Esophagus muscularis mucosa (tissue), 4 donors: ENCODE measurements around the gene EME1. TPM values are rescaled to one million over a fixed set of nuclear protein-coding genes. Genes with fewer than 3 reads are reported as not detected.
A peak's percentile ranks its signal among the peaks of the same experiment; 100 is the strongest.
"Not testable (repeated sequence)": the region's sequence is repeated elsewhere in the genome, so short reads cannot be mapped to it uniquely, and the experiment has no call there.

Experiments
- DNase-seq: peaks from one replicate; pipeline ENCODE4 v3.0.0-alpha.2; 2017; ENCODE audit errors: extremely low spot score
- H3K27ac ChIP-seq, 4 donors: fragments of 200-600 bp; sonication (generic); replicated peaks in 1 of 4; 1 replicate in 3 of 4; 2 replicates in 1 of 4; pipeline ENCODE4 v1.5.1; 2016 to 2019; ENCODE audit warnings: mild to moderate bottlenecking in 1 of 4
- H3K27me3 ChIP-seq, 4 donors: fragments of 200-600 bp; sonication (generic); one replicate each; pipeline versions ENCODE4 v1.5.1 to v1.6.0; 2016 to 2019
- H3K36me3 ChIP-seq, 4 donors: fragments of 200-600 bp; sonication (generic); one replicate each; pipeline ENCODE4 v1.5.1; 2016 to 2019
- H3K4me1 ChIP-seq, 4 donors: fragments of 200-600 bp; sonication (generic); one replicate each; pipeline ENCODE4 v1.5.1; 2016 to 2019
- H3K4me3 ChIP-seq, 4 donors: fragments of 200-600 bp; sonication (generic); 1 replicate in 2 of 4; 2 replicates in 2 of 4; pipeline ENCODE4 v1.5.1; 2016 to 2019; ENCODE audit warnings: mild to moderate bottlenecking in 4 of 4, moderate library complexity in 1 of 4
- H3K9me3 ChIP-seq, 4 donors: fragments of 200-600 bp; sonication (generic); 1 replicate in 3 of 4; 2 replicates in 1 of 4; pipeline ENCODE4 v1.5.1; 2016 to 2019
- EP300 ChIP-seq: sonication (generic); formaldehyde crosslinking; IDR thresholded peaks from one replicate; pipeline ENCODE4 v1.6.1; 2017; ENCODE audit warnings: antibody characterized with exemption
- POLR2A ChIP-seq: fragments of 450-650 bp; IDR thresholded peaks from one replicate; pipeline ENCODE4 v1.6.1; 2017; ENCODE audit warnings: antibody characterized with exemption, moderate library complexity, mild to moderate bottlenecking, low read depth
- POLR2AphosphoS5 ChIP-seq, 2 donors: sonication (generic); formaldehyde crosslinking; IDR thresholded peaks; one replicate each; pipeline ENCODE4 v1.6.1; 2017; ENCODE audit warnings: antibody characterized with exemption in 2 of 2
- WGBS: methylation state at CpG from one replicate; pipeline ENCODE4 v1.1.5; 2018; 5-methylcytosine and 5-hydroxymethylcytosine counted together
- intact Hi-C: fragments of 100-400 bp; cut with DNase I; formaldehyde crosslinking; loops from one replicate; pipeline ENCODE4 v1.15.1; 2023
- total RNA-seq, 4 donors: library from RNA; depleted of rRNA; stranded (reverse); fragments of >200 nt; gene quantifications; one replicate each; pipeline versions ENCODE4 v1.1.0 to v1.2.1, GENCODE V29; 2016
- TF ChIP-seq, protein P1 (sequence below), 3 experiments: fragments of 200-600 bp in 2 of 3; fragments of 450-650 bp in 1 of 3; sonication (generic) in 2 of 3; IDR thresholded peaks; one replicate each; pipeline ENCODE4 v1.5.1; 2017 to 2019; ENCODE audit warnings: antibody characterized with exemption in 3 of 3, mild to moderate bottlenecking in 2 of 3, moderate library complexity in 1 of 3

Gene EME1
- total RNA-seq, 4 donors from 2014 or later: not detected

- no peaks in the 10 kb centered on the region for H3K27me3 ChIP-seq
- DNase-seq: no peak
- no peak for TF ChIP-seq POLR2AphosphoS5 (IDR thresholded peaks at IDR 0.05)
- TF ChIP-seq EP300: no peak
- intact Hi-C loops: no loop called here
- no peak overlapping the region for H3K27ac ChIP-seq
- H3K4me3 ChIP-seq: no peak overlapping the region
- H3K9me3 ChIP-seq: no peaks in the 10 kb centered on the region
- H3K36me3 ChIP-seq: peaks cover 50 to 66% (median 64%) of the 10 kb centered on the region in 4 donors
- WGBS: 87% methylated on average over 5 of the region's 5 CpGs
- peaks cover 19 to 36% (median 30%) of the 10 kb centered on the region in 4 donors for H3K4me1 ChIP-seq
Observed at GRCh38 chr17:50393700-50394099, 20.7 kb downstream of the EME1 start.

DNA sequence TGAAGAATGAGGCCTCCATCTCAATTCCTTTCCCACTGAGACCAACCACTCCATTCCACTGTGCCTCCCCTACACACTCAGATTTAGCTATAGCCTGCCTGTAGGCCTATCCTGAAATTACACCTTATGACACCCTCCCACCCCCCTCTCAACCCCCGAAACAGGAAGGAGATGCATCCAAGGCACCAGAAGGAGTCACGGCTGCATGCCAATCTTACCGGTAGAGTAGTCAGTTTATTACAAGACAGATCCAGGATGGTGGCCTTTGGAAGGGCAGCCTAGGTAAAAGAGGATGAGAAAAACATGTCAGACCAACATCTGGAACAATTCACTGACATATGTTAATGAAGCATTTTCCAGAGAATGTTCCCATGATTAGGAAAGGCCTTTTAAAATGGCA lies 21.7 kb downstream of the EME1 start:
- H3K9me3 ChIP-seq: no peaks in the 10 kb centered on the region
- 21% methylated on average over 3 of the region's 3 CpGs for WGBS
- DNase-seq: no peak
- no peak for TF ChIP-seq POLR2AphosphoS5 (IDR thresholded peaks at IDR 0.05)
- TF ChIP-seq, protein P1, sequence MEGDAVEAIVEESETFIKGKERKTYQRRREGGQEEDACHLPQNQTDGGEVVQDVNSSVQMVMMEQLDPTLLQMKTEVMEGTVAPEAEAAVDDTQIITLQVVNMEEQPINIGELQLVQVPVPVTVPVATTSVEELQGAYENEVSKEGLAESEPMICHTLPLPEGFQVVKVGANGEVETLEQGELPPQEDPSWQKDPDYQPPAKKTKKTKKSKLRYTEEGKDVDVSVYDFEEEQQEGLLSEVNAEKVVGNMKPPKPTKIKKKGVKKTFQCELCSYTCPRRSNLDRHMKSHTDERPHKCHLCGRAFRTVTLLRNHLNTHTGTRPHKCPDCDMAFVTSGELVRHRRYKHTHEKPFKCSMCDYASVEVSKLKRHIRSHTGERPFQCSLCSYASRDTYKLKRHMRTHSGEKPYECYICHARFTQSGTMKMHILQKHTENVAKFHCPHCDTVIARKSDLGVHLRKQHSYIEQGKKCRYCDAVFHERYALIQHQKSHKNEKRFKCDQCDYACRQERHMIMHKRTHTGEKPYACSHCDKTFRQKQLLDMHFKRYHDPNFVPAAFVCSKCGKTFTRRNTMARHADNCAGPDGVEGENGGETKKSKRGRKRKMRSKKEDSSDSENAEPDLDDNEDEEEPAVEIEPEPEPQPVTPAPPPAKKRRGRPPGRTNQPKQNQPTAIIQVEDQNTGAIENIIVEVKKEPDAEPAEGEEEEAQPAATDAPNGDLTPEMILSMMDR (IDR thresholded peaks at IDR 0.05): no peak
- no peak for TF ChIP-seq EP300
- no peak for TF ChIP-seq POLR2A
- H3K27me3 ChIP-seq: no peaks in the 10 kb centered on the region
- intact Hi-C loops: no loop called here
- no peak overlapping the region for H3K27ac ChIP-seq
- peaks cover 19 to 36% (median 30%) of the 10 kb centered on the region in 4 donors for H3K4me1 ChIP-seq
- no peak overlapping the region for H3K4me3 ChIP-seq
- H3K36me3 ChIP-seq: peaks cover 45 to 56% (median 54%) of the 10 kb centered on the region in 4 donors

GRCh38 chr17:50396261-50397110 lies 23.5 kb downstream of the EME1 start:
- no peaks in the 10 kb centered on the region for H3K27me3 ChIP-seq
- H3K9me3 ChIP-seq: no peaks in the 10 kb centered on the region
- H3K4me3 ChIP-seq: peak overlapping the region; percentile 81 to 87 (median 84)
- no peak for DNase-seq
- peaks cover 31 to 40% (median 37%) of the 10 kb centered on the region in 4 donors for H3K36me3 ChIP-seq
- 4% methylated on average over 29 of the region's 30 CpGs for WGBS
- peaks cover 19 to 36% (median 30%) of the 10 kb centered on the region in 4 donors for H3K4me1 ChIP-seq
- H3K27ac ChIP-seq: peak overlapping the region; percentile 74 to 86 (median 82)
- intact Hi-C loops: no loop called here
- TF ChIP-seq EP300 (no peak), POLR2AphosphoS5 (IDR thresholded peaks at IDR 0.05) (no peak)
- TF ChIP-seq, protein P1 (IDR thresholded peaks at IDR 0.05): no peak

- TF ChIP-seq, protein P1 (IDR thresholded peaks at IDR 0.05): peak in 2 of 3 experiments; percentile 98
- TF ChIP-seq EP300 (no peak), POLR2A (peak; percentile 72), POLR2AphosphoS5 (IDR thresholded peaks at IDR 0.05) (peak; percentile 95 to 96)
- DNase-seq: peak; percentile 97
Observed at GRCh38 chr17:50397111-50397918, 24.3 kb downstream of the EME1 start, which contains the start of gene LRRC59. TSS of gene LRRC59 (minus strand) at chr17:50397523. CDS start at chr17:50397317, 206 bp downstream.

GRCh38 chr17:50397919-50398285 lies 24.9 kb downstream of the EME1 start:
- H3K27me3 ChIP-seq: no peaks in the 10 kb centered on the region
- WGBS: 53% methylated on average over 9 of the region's 9 CpGs
- peak overlapping the region in 2 of 4 donors; percentile 74 to 86 for H3K27ac ChIP-seq
- intact Hi-C loops: no loop called here
- no peaks in the 10 kb centered on the region for H3K9me3 ChIP-seq
- peak overlapping the region; percentile 81 to 87 (median 84) for H3K4me3 ChIP-seq
- DNase-seq: no peak
- TF ChIP-seq, protein P1 (IDR thresholded peaks at IDR 0.05): no peak
- TF ChIP-seq POLR2A (no peak), EP300 (no peak), POLR2AphosphoS5 (IDR thresholded peaks at IDR 0.05) (no peak)
- peaks cover 16 to 26% (median 22%) of the 10 kb centered on the region in 4 donors for H3K36me3 ChIP-seq
- H3K4me1 ChIP-seq: peaks cover 19 to 36% (median 30%) of the 10 kb centered on the region in 4 donors

More at GRCh38 chr17:50397111-50397918, 24.3 kb downstream of the EME1 start, which contains the start of gene LRRC59:
- peaks cover 19 to 36% (median 30%) of the 10 kb centered on the region in 4 donors for H3K4me1 ChIP-seq
- intact Hi-C loops: no loop called here
- peak within 1 kb of the TSS; percentile 81 to 87 (median 84) for H3K4me3 ChIP-seq
- WGBS: 1% methylated on average over 64 of the region's 70 CpGs
- H3K27me3 ChIP-seq: no peaks in the 10 kb centered on the region
- no peaks in the 10 kb centered on the region for H3K9me3 ChIP-seq
- peak within 1 kb of the TSS; percentile 74 to 86 (median 82) for H3K27ac ChIP-seq
- H3K36me3 ChIP-seq: peaks cover 22 to 32% (median 28%) of the 10 kb centered on the region in 4 donors

DNA sequence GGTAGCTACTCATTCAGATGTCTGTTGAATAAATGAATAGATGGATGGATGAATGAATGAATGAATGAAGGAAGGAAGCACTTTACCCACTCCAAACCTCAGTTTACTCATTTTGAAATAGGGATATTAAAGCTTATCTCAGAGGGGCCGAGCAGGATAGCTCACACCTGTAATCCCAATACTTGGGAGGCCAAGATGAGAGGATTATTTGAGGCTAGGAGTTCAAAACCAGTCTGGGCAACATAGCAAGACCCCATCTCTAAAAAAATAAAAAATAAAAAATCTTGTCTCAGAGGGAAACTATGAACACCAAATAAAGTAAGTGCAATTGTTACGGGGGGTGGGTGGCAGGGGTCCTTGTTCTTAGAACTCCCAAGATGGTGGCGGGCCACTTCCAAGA lies 25.6 kb downstream of the EME1 start:
- WGBS: 100% methylated on average over 3 of the region's 3 CpGs
- H3K9me3 ChIP-seq, intact Hi-C loops: not testable (repeated sequence)

GRCh38 chr17:50399591-50399990 lies 26.6 kb downstream of the EME1 start:
- H3K9me3 ChIP-seq, intact Hi-C loops, H3K4me3 ChIP-seq, H3K27me3 ChIP-seq, DNase-seq, H3K27ac ChIP-seq, H3K36me3 ChIP-seq: not testable (repeated sequence)
- peaks cover 19 to 31% (median 28%) of the 10 kb centered on the region in 4 donors for H3K4me1 ChIP-seq
- 97% methylated on average over 8 of the region's 8 CpGs for WGBS

More for the DNA sequence above, 25.6 kb downstream of the EME1 start:
- not testable (repeated sequence) for H3K27ac ChIP-seq, H3K4me3 ChIP-seq, H3K27me3 ChIP-seq, DNase-seq
- Histone ChIP-seq H3K4me1 (peaks cover 19 to 32% (median 30%) of the 10 kb centered on the region in 4 donors), H3K36me3 (peaks cover 9 to 18% (median 15%) of the 10 kb centered on the region in 4 donors)
